OCI-LY7 (cell line): Measurements from ENCODE around the gene COL3A1. TPM values are rescaled to one million over a fixed set of nuclear protein-coding genes. Genes with fewer than 3 reads are reported as not detected.
A peak's percentile ranks its signal among the peaks of the same experiment; 100 is the strongest.

Experiments used
- BruUV-seq: library from RNA; stranded (reverse); fragments of 400-500 nt; replicated peaks from 2 replicates; lab custom pipeline; 2021; lab: Mats Ljungman, UMichigan
- CTCF ChIA-PET: fragments of 300-600 bp; sonication (Branson Sonifier 250); formaldehyde crosslinking; loops from one replicate; lab custom pipeline; 2022; ENCODE audit warnings: antibody characterized with exemption; ENCODE audit not compliant: unreplicated experiment; lab: Charles Lee
- POLR2A ChIA-PET: fragments of 300-600 bp; sonication (Branson Sonifier 250); formaldehyde crosslinking; loops from one replicate; lab custom pipeline; 2022; ENCODE audit warnings: antibody characterized with exemption; lab: Charles Lee
- DNase-seq: peaks from one replicate; pipeline ENCODE4 v3.0.0-alpha.2; 2015; ENCODE audit warnings: low spot score
- H2AFZ ChIP-seq: fragments of 200-600 bp; sonication (generic), shearing (Covaris generic); 2 replicates; pipeline ENCODE4 v1.6.1; 2014; ENCODE audit warnings: mild to moderate bottlenecking, antibody characterized with exemption, low read length, moderate library complexity
- H3K27ac ChIP-seq: fragments of 200-600 bp; sonication (generic); 2 replicates; pipeline ENCODE4 v1.5.1; 2014; ENCODE audit warnings: mixed run types, low read depth, mild to moderate bottlenecking, moderate library complexity, low read length, inconsistent platforms; ENCODE audit not compliant: poor library complexity, severe bottlenecking
- H3K36me3 ChIP-seq: fragments of 200-600 bp; sonication (generic); 2 replicates; pipeline ENCODE4 v1.6.1; 2014; ENCODE audit warnings: mild to moderate bottlenecking, antibody characterized with exemption, low read length, moderate library complexity, mixed read lengths; ENCODE audit not compliant: insufficient read depth
- H3K4me1 ChIP-seq: fragments of 200-600 bp; sonication (generic); 2 replicates; pipeline ENCODE4 v1.5.1; 2014; ENCODE audit warnings: mild to moderate bottlenecking, low read length; ENCODE audit not compliant: insufficient read depth, poor library complexity, severe bottlenecking
- H3K4me2 ChIP-seq: fragments of 200-600 bp; sonication (generic); 2 replicates; pipeline ENCODE4 v1.6.1; 2014; ENCODE audit warnings: mild to moderate bottlenecking, low read length
- H3K4me3 ChIP-seq: fragments of 200-600 bp; sonication (generic); 2 replicates; pipeline ENCODE4 v1.5.1; 2014; ENCODE audit warnings: mild to moderate bottlenecking, low read depth, low read length; ENCODE audit not compliant: poor library complexity, severe bottlenecking
- H3K79me2 ChIP-seq: fragments of 200-600 bp; sonication (generic); 2 replicates; pipeline ENCODE4 v1.6.1; 2016; ENCODE audit warnings: low read depth, mild to moderate bottlenecking, low read length, moderate library complexity, mixed read lengths; ENCODE audit not compliant: insufficient read depth
- H3K9me2 ChIP-seq: fragments of 200-600 bp; sonication (generic); 2 replicates; pipeline ENCODE4 v1.6.1; 2016; ENCODE audit warnings: mild to moderate bottlenecking, low read length, mixed read lengths; ENCODE audit not compliant: insufficient read depth
- H3K9me3 ChIP-seq: fragments of 200-600 bp; sonication (generic); 2 replicates; pipeline ENCODE4 v1.6.1; 2014; ENCODE audit warnings: mild to moderate bottlenecking, mixed run types, low read length, mixed read lengths
- H4K20me1 ChIP-seq: fragments of 200-600 bp; sonication (generic); 2 replicates; pipeline ENCODE4 v1.6.1; 2014; ENCODE audit warnings: mild to moderate bottlenecking, antibody characterized with exemption, low read length, moderate library complexity, mixed read lengths; ENCODE audit not compliant: insufficient read depth
- EZH2phosphoT487 ChIP-seq: fragments of 200-600 bp; sonication (generic); IDR thresholded peaks from 2 replicates; pipeline ENCODE4 v1.6.1; 2018; ENCODE audit warnings: low read depth, borderline replicate concordance, mild to moderate bottlenecking, mixed run types, antibody characterized with exemption, low read length, moderate library complexity, mixed read lengths
- intact Hi-C: fragments of 100-400 bp; cut with micrococcal nuclease; formaldehyde crosslinking; loops from one replicate; pipeline ENCODE4 v1.10.0; 2022; ENCODE audit not compliant: unreplicated experiment
- total RNA-seq, 2 experiments: library from RNA; depleted of rRNA in 1 of 2; stranded (reverse); fragments of >200 nt in 1 of 2; shearing (Covaris generic) in 1 of 2; gene quantifications; 2 replicates each; pipeline ENCODE4 v1.2.3, GENCODE V29; 2014 to 2022
- TF ChIP-seq, protein P1 (sequence below): fragments of 200-600 bp; sonication (generic); conservative IDR thresholded peaks from 2 replicates; pipeline ENCODE4 v1.5.1; 2014; ENCODE audit warnings: mild to moderate bottlenecking, antibody characterized with exemption, low read length, moderate library complexity, mixed read lengths

The COL3A1 gene
- total RNA-seq, 2 experiments from 2014 or later, result not detected

DNA sequence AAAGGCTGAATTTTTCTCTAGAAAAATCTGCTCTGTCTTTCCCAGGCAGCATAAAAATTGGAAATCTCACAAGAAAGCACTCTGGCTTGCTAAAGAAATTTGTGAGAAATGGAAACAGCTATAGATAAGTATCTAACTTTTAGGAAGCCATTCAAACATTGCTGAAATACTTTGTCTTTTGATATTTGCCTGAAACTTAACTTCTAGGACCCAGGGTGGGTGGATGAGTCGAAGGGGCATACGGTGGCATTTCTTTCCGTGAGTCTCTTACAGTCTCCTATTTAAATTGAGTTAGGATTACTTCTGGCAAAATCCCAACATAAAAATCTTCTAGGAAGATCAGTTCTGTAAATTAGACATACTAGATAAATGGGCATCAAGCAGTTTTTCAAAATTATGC, 532 bp upstream of the COL3A1 start:
- H2AFZ ChIP-seq, result no peak overlapping the region
- TF ChIP-seq, protein P1, sequence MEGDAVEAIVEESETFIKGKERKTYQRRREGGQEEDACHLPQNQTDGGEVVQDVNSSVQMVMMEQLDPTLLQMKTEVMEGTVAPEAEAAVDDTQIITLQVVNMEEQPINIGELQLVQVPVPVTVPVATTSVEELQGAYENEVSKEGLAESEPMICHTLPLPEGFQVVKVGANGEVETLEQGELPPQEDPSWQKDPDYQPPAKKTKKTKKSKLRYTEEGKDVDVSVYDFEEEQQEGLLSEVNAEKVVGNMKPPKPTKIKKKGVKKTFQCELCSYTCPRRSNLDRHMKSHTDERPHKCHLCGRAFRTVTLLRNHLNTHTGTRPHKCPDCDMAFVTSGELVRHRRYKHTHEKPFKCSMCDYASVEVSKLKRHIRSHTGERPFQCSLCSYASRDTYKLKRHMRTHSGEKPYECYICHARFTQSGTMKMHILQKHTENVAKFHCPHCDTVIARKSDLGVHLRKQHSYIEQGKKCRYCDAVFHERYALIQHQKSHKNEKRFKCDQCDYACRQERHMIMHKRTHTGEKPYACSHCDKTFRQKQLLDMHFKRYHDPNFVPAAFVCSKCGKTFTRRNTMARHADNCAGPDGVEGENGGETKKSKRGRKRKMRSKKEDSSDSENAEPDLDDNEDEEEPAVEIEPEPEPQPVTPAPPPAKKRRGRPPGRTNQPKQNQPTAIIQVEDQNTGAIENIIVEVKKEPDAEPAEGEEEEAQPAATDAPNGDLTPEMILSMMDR, result no peak
- no peak for TF ChIP-seq EZH2phosphoT487
- ChIA-PET POLR2A (no interaction called here), CTCF (no interaction called here)
- H4K20me1 ChIP-seq, result no peaks in the 10 kb centered on the region
- H3K4me3 ChIP-seq, result no peak overlapping the region
- H3K36me3 ChIP-seq, result no peaks in the 10 kb centered on the region
- no peaks in the 10 kb centered on the region for H3K9me3 ChIP-seq
- no peaks in the 10 kb centered on the region for H3K4me1 ChIP-seq
- no peaks in the 10 kb centered on the region for H3K9me2 ChIP-seq
- intact Hi-C loops, result no loop called here
- H3K4me2 ChIP-seq, result no peak overlapping the region
- H3K79me2 ChIP-seq, result no peaks in the 10 kb centered on the region
- H3K27ac ChIP-seq, result no peak overlapping the region
- no TSS peak for BruUV-seq
- no peak for DNase-seq

DNA sequence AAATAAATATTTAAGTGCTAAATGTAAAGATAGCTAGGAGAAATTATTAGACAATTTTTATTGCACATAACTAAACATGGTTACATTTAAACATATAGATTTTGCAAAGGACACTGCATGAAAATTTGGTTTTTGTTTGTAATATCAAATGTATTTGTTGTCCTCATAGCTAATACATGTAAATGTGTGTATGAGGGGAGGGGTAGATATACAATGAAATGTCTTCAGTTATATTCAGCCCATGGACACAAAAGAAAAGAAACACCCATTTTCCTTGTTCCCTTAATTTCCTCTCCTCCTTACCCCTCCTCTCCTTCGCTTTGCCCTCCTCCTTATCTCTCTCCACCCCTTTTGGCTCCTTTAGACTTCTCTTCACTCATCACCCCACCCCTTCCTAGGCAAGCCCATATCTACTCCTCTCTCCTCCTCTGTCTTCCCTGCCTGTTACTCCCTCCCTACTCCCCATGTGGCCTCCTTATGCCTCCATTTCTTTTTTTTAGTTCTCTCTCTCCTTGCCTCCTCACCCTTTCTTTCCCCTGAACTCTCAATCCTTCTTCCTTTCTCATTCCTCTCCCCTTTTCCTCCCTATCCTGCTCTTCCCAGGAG, 1.4 kb downstream of the COL3A1 start:
- H3K9me3 ChIP-seq, result no peaks in the 10 kb centered on the region
- no TSS peak for BruUV-seq
- H3K4me2 ChIP-seq, result no peak overlapping the region
- H2AFZ ChIP-seq, result no peak overlapping the region
- no peaks in the 10 kb centered on the region for H3K36me3 ChIP-seq
- TF ChIP-seq, protein P1, result no peak
- no peak for TF ChIP-seq EZH2phosphoT487
- no peak overlapping the region for H3K4me3 ChIP-seq
- ChIA-PET POLR2A (interaction anchor here (0.6 to 1.1 kb wide), 2 partner anchors 9 to 15 kb away, joined by 3 to 4 read pairs; no protein-coding TSS in a partner anchor), CTCF (no interaction called here)
- H4K20me1 ChIP-seq, result no peaks in the 10 kb centered on the region
- H3K27ac ChIP-seq, result no peak overlapping the region
- H3K9me2 ChIP-seq, result no peaks in the 10 kb centered on the region
- H3K79me2 ChIP-seq, result no peaks in the 10 kb centered on the region
- H3K4me1 ChIP-seq, result no peaks in the 10 kb centered on the region
- intact Hi-C loops, result loop anchor here (2.0 kb wide), 1 partner anchor 451 kb away; no protein-coding TSS in a partner anchor
- no peak for DNase-seq

DNA sequence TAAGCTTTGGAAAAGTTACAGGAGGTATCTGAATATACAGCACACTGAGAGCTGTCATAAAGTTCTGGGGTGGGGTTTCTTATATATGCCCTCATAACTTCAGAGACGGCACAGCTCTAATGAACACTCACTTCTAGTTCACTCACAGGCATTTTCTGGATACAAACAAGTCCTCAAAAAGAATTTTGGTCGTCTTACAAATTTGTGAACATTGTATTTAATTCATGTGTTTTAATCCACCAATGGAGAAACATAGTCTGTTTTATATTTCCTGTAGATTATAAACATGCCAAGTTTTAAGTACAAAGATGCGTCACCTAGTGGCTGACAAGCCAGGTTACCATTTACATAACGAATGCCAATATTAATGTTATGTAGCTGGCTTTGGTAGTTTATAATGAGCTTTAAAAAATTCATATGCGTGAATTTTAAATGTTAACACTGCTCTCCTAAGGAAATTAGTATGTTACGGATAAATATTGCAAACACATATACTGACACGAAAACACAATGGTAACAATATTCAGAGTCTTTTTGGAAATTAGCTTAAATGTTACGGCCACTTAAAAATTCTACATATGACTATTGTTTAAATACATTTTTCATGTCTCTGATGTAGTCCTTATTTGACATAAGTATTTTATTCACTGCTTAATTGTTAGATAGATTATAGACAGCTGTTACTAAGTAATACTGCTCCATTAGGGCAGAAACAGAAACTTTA, 2.5 kb downstream of the COL3A1 start:
- CTCF ChIA-PET, result no interaction called here
- no peak overlapping the region for H2AFZ ChIP-seq
- peak; percentile 18 for DNase-seq

More for the DNA sequence above, 2.5 kb downstream of the COL3A1 start:
- no peaks in the 10 kb centered on the region for H3K36me3 ChIP-seq
- TF ChIP-seq EZH2phosphoT487, result no peak
- TF ChIP-seq, protein P1, result peak; percentile 79
- H3K4me3 ChIP-seq, result no peak overlapping the region
- H3K79me2 ChIP-seq, result no peaks in the 10 kb centered on the region
- H4K20me1 ChIP-seq, result no peaks in the 10 kb centered on the region
- H3K27ac ChIP-seq, result no peak overlapping the region
- no peaks in the 10 kb centered on the region for H3K9me3 ChIP-seq
- no peaks in the 10 kb centered on the region for H3K9me2 ChIP-seq
- H3K4me1 ChIP-seq, result no peaks in the 10 kb centered on the region
- BruUV-seq, result no TSS peak
- POLR2A ChIA-PET, result interaction anchor here (1.2 kb wide), 1 partner anchor 15 kb away, joined by 4 read pairs; no protein-coding TSS in a partner anchor
- intact Hi-C loops, result loop anchor here (2.0 kb wide), 1 partner anchor 452 kb away; no protein-coding TSS in a partner anchor
- H3K4me2 ChIP-seq, result no peak overlapping the region
